Breast epithelium (tissue), 4 donors: Measurements from ENCODE around the gene PPP1R26. TPM values are rescaled to one million over a fixed set of nuclear protein-coding genes. Genes with fewer than 3 reads are reported as not detected.

ENCODE experiments used
- DNase-seq, 2 donors: peaks; one replicate each; pipeline ENCODE4 v3.0.0-alpha.2; 2019; ENCODE audit warnings: low spot score in 2 of 2
- H3K27ac ChIP-seq, 2 donors: fragments of 200-600 bp; sonication (generic) in 1 of 2; one replicate each; pipeline ENCODE4 v1.5.1; 2016 to 2019; ENCODE audit warnings: mild to moderate bottlenecking in 1 of 2
- H3K27me3 ChIP-seq, 2 donors: fragments of 200-600 bp; sonication (generic) in 1 of 2; one replicate each; pipeline versions ENCODE4 v1.5.1 to v1.6.0; 2017 to 2019; ENCODE audit warnings: control low read depth in 1 of 2, mild to moderate bottlenecking in 1 of 2
- H3K36me3 ChIP-seq: fragments of 200-600 bp; one replicate; pipeline ENCODE4 v1.5.1; 2019
- H3K4me1 ChIP-seq, 2 donors: fragments of 200-600 bp; sonication (generic); one replicate each; pipeline ENCODE4 v1.5.1; 2016 to 2019; ENCODE audit warnings: control low read depth in 1 of 2
- H3K4me3 ChIP-seq, 3 donors: fragments of 200-600 bp; sonication (generic); 1 replicate in 2 of 3; 2 replicates in 1 of 3; pipeline ENCODE4 v1.5.1; 2016 to 2019; ENCODE audit warnings: mild to moderate bottlenecking in 3 of 3, moderate library complexity in 2 of 3
- H3K9me3 ChIP-seq, 2 donors: fragments of 200-600 bp; sonication (generic) in 1 of 2; one replicate each; pipeline ENCODE4 v1.5.1; 2016 to 2019; ENCODE audit warnings: control low read depth in 1 of 2
- CTCF ChIP-seq, 3 donors: fragments of 450-650 bp; IDR thresholded peaks; one replicate each; pipeline ENCODE4 v1.5.1; 2016 to 2017; ENCODE audit warnings: antibody characterized with exemption in 3 of 3, mild to moderate bottlenecking in 3 of 3, moderate library complexity in 3 of 3
- POLR2A ChIP-seq: fragments of 450-650 bp; IDR thresholded peaks from one replicate; pipeline ENCODE4 v1.6.1; 2016; ENCODE audit warnings: antibody characterized with exemption, mild to moderate bottlenecking, moderate library complexity
- POLR2AphosphoS5 ChIP-seq, 3 donors: sonication (generic); formaldehyde crosslinking; IDR thresholded peaks; one replicate each; pipeline ENCODE4 v1.6.1; 2017; ENCODE audit warnings: antibody characterized with exemption in 3 of 3
- intact Hi-C: fragments of 100-400 bp; cut with DNase I; formaldehyde crosslinking; loops from one replicate; pipeline ENCODE4 v1.15.1; 2023; ENCODE audit warnings: low total_unique reads
- total RNA-seq, 3 donors: library from RNA; depleted of rRNA; stranded (reverse); fragments of >200 nt; gene quantifications; one replicate each; pipeline ENCODE4 v1.1.0, GENCODE V29; 2016

Gene PPP1R26
- total RNA-seq, 3 donors from 2014 or later, result 13.9 to 18.1 (median 15.1) TPM

DNA sequence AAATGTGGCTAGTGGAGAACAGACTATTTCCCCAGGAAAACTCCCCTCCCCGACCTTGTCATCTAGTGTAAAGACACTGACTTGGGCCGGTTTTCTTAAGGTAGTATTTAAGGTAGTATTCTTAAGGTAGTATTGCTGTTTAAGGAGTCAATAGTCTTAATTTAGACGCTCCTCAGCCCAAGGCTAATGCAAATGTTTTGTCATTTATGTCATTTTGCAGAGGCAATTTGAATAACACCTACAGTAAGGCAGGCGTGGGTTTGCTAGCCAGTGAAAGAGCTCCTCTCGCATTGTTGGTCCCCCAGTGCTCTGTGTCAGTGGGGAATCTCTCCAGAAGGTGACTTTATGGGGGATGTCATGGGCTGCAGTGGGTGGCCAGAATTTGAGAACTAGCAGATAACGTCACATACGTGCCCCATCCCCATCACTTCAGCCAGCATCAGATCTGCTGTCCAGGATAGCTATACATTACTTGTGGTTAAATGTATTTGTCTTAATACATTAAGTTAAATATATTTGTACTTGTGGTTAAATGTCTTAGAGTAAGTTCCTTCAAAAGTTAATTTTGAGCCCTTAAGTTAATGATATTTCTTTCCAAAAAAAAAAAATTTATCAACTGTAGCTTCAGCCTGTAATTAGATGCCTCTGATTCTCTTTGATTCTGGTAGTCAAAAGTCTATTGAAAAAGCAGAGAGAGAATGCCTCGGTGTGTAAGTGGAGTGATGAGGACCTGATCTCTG, 2.6 kb downstream of the PPP1R26 start:
- TF ChIP-seq POLR2AphosphoS5 (IDR thresholded peaks at IDR 0.05) (no peak), CTCF (IDR thresholded peaks at IDR 0.05) (no peak), POLR2A (no peak)
- Histone ChIP-seq H3K9me3 (no peaks in the 10 kb centered on the region), H3K4me3 (no peak overlapping the region), H3K36me3 (no peaks in the 10 kb centered on the region), H3K4me1 (peaks cover 5 to 6% of the 10 kb centered on the region in 2 donors), H3K27me3 (no peaks in the 10 kb centered on the region), H3K27ac (no peak overlapping the region)
- intact Hi-C loops, result no loop called here
- no peak for DNase-seq

DNA sequence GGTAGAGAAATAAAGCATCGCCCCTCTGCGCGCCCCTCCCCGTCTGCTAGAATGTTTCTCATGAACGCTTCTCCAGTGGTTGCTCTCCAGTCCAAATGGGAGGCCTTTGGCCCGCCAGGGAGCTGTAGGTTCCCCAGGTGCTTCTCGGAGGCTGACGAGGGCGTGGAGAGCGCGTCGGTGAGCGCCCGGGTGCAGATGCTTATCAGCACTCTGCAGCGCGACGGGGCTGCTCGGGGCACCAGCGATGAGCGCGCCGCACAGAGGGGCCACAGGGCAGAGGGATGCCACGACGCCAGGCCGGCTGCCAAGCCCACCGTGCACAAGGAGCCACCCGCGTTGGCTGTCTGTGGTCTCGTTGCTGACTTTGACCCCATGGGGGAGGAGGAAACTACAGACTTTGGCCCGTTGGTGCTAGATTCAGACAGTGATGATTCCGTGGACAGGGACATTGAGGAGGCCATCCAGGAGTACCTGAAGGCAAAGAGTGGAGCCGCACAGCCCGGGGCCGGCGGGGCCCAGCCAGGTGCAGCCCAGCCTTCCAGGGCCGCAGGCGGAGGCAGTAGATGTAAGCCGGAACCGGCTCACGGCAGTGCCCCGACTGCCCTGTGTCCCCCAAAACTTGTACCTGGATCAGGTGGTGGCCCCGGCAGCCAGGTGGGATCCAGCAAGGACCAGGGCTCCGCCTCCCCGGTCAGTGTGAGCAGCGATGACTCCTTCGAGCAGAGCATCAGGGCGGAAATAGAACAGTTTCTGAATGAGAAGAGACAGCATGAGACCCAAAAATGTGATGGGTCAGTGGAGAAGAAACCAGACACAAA, 5.1 kb downstream of the PPP1R26 start:
- Histone ChIP-seq H3K4me1 (peaks cover 5 to 6% of the 10 kb centered on the region in 2 donors), H3K4me3 (no peak overlapping the region), H3K27ac (no peak overlapping the region), H3K9me3 (no peaks in the 10 kb centered on the region), H3K36me3 (no peaks in the 10 kb centered on the region), H3K27me3 (no peaks in the 10 kb centered on the region)
- TF ChIP-seq POLR2A (no peak), CTCF (IDR thresholded peaks at IDR 0.05) (no peak)
- DNase-seq, result no peak
- intact Hi-C loops, result no loop called here

- no peak for TF ChIP-seq CTCF (IDR thresholded peaks at IDR 0.05)
- no peak for TF ChIP-seq POLR2AphosphoS5 (IDR thresholded peaks at IDR 0.05)
- no peak overlapping the region for H3K27ac ChIP-seq
- no peak overlapping the region for H3K4me3 ChIP-seq
- H3K36me3 ChIP-seq, result no peaks in the 10 kb centered on the region
- no peak for DNase-seq
- no peaks in the 10 kb centered on the region for H3K9me3 ChIP-seq
- intact Hi-C loops, result no loop called here
- H3K4me1 ChIP-seq, result peaks cover 5% of the 10 kb centered on the region in 2 donors
- no peaks in the 10 kb centered on the region for H3K27me3 ChIP-seq
Measured at GRCh38 chr9:135485385-135485784, 5.8 kb downstream of the PPP1R26 start.

GRCh38 chr9:135485832-135486231, 6.2 kb downstream of the PPP1R26 start:
- Histone ChIP-seq H3K27ac (no peak overlapping the region), H3K4me3 (no peak overlapping the region), H3K9me3 (no peaks in the 10 kb centered on the region), H3K27me3 (no peaks in the 10 kb centered on the region), H3K36me3 (no peaks in the 10 kb centered on the region), H3K4me1 (peaks cover under 1 to 2% of the 10 kb centered on the region in 2 donors)
- DNase-seq, result no peak
- intact Hi-C loops, result no loop called here
- no peak for TF ChIP-seq POLR2A
- no peak for TF ChIP-seq CTCF (IDR thresholded peaks at IDR 0.05)
- TF ChIP-seq POLR2AphosphoS5 (IDR thresholded peaks at IDR 0.05), result no peak
